DOHH2 (cell line): Measurements from ENCODE around the gene B3GLCT.

ENCODE experiments used
- H3F3A ChIP-seq: fragments of 200-600 bp; sonication (generic), shearing (Covaris generic); 2 replicates; pipeline ENCODE4 v1.6.0; 2016; ENCODE audit warnings: antibody characterized with exemption, mild to moderate bottlenecking; ENCODE audit not compliant: control insufficient read depth, insufficient read depth
- H3K27ac ChIP-seq: fragments of 200-600 bp; sonication (generic); 2 replicates; pipeline ENCODE4 v1.5.1; 2014; ENCODE audit warnings: low read depth, mild to moderate bottlenecking, low read length, moderate library complexity
- H3K27me3 ChIP-seq: fragments of 200-600 bp; sonication (generic); 2 replicates; pipeline ENCODE4 v1.6.1; 2014; ENCODE audit warnings: mild to moderate bottlenecking, low read length, mixed read lengths; ENCODE audit not compliant: control insufficient read depth
- H3K36me3 ChIP-seq: fragments of 200-600 bp; sonication (generic); 2 replicates; pipeline ENCODE4 v1.6.1; 2014; ENCODE audit warnings: mild to moderate bottlenecking, low read length, moderate library complexity, mixed read lengths; ENCODE audit not compliant: control insufficient read depth
- H3K4me1 ChIP-seq: fragments of 200-600 bp; sonication (generic); 2 replicates; pipeline ENCODE4 v1.6.1; 2014; ENCODE audit warnings: mild to moderate bottlenecking, low read length, mixed read lengths; ENCODE audit not compliant: control insufficient read depth
- H3K4me2 ChIP-seq: fragments of 200-600 bp; sonication (generic); 2 replicates; pipeline ENCODE4 v1.6.0; 2014; ENCODE audit warnings: mild to moderate bottlenecking, low read length, moderate library complexity
- H3K4me3 ChIP-seq: fragments of 200-600 bp; sonication (generic); 2 replicates; pipeline ENCODE4 v1.5.1; 2014; ENCODE audit warnings: mild to moderate bottlenecking, low read length, mixed read lengths
- H3K79me2 ChIP-seq: fragments of 200-600 bp; sonication (generic); 2 replicates; pipeline ENCODE4 v1.6.1; 2014; ENCODE audit warnings: mild to moderate bottlenecking, low read length, mixed read lengths; ENCODE audit not compliant: control insufficient read depth
- H3K9me2 ChIP-seq: fragments of 200-600 bp; sonication (generic); replicated peaks from 2 replicates; pipeline ENCODE4 v1.6.1; 2014; ENCODE audit warnings: mild to moderate bottlenecking, low read length, mixed read lengths; ENCODE audit not compliant: control insufficient read depth
- H3K9me3 ChIP-seq: fragments of 200-600 bp; sonication (generic); 2 replicates; pipeline ENCODE4 v1.6.1; 2014; ENCODE audit warnings: antibody characterized with exemption, low read length, mixed read lengths; ENCODE audit not compliant: control insufficient read depth, insufficient read depth
- H4K20me1 ChIP-seq: fragments of 200-600 bp; sonication (generic); 2 replicates; pipeline ENCODE4 v1.6.0; 2014; ENCODE audit warnings: low read depth, mild to moderate bottlenecking, antibody characterized with exemption, low read length, moderate library complexity; ENCODE audit not compliant: control insufficient read depth, insufficient read depth
- CTCF ChIP-seq: fragments of 200-600 bp; sonication (generic); IDR thresholded peaks from one replicate; pipeline ENCODE4 v1.5.1; 2014; ENCODE audit warnings: antibody characterized with exemption, mild to moderate bottlenecking, low read depth, low read length; ENCODE audit not compliant: poor library complexity, severe bottlenecking
- EZH2phosphoT487 ChIP-seq: fragments of 200-600 bp; sonication (generic); IDR thresholded peaks from 2 replicates; pipeline ENCODE4 v1.6.1; 2017; ENCODE audit warnings: borderline replicate concordance, mild to moderate bottlenecking, antibody characterized with exemption, low read length, moderate library complexity, mixed read lengths

The B3GLCT gene

GRCh38 chr13:31322702-31323405 lies 123.1 kb downstream of the B3GLCT start:
- Histone ChIP-seq H3F3A (peaks cover 33% of the 10 kb centered on the region), H3K4me2 (peak overlapping the region; percentile 90), H3K4me3 (peak overlapping the region; percentile 66)

DNA sequence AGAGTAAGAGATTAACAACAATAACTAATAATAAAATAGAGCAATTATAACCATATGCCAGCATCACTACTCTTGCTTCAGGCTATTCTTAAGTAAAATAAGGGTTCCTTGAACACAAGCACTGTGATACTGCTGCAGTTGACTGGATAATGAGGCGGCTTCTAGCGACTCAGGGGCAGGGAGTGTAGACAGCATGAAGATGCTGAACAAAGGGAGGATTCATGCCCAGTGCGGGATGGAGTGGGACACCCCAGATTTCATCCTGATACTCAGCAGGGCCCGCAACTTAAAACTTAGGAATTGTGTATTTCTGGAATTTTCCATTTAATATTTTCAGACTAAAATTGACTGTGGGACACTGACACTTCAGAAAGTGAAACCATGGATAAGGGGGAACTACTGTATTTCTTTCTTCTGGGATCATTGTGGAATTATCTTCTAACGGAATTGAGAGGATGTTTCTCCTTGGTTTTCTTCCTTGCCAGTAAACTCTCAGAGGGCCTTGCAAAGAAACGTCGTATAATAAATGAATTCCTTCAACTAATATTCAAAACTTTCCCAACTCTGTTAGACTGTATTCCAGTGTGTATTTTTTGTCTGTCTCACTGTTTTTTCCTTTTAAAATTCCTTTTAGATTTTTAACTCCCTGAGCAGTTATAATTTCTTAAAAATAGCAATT lies 127.5 kb downstream of the B3GLCT start:
- no peak for TF ChIP-seq CTCF
- TF ChIP-seq EZH2phosphoT487 = no peak
- no peaks in the 10 kb centered on the region for H3K79me2 ChIP-seq
- no peak overlapping the region for H3K4me3 ChIP-seq
- H3K27ac ChIP-seq = no peak overlapping the region
- H3K9me2 ChIP-seq = no peaks in the 10 kb centered on the region
- H3K27me3 ChIP-seq = no peaks in the 10 kb centered on the region
- no peak overlapping the region for H3K4me2 ChIP-seq
- peaks cover 7% of the 10 kb centered on the region for H3F3A ChIP-seq
- H3K36me3 ChIP-seq = peaks cover 15% of the 10 kb centered on the region
- 0 out of 2 replicates have a peak, but pooled peaks cover 4% of the 10 kb centered on the region for H3K9me3 ChIP-seq
- peaks cover 59% of the 10 kb centered on the region for H3K4me1 ChIP-seq
- H4K20me1 ChIP-seq = no peaks in the 10 kb centered on the region

More at GRCh38 chr13:31322702-31323405, 123.1 kb downstream of the B3GLCT start:
- no peaks in the 10 kb centered on the region for H3K27me3 ChIP-seq
- no peak for TF ChIP-seq EZH2phosphoT487
- TF ChIP-seq CTCF = no peak
- no peaks in the 10 kb centered on the region for H3K79me2 ChIP-seq
- H3K4me1 ChIP-seq = peaks cover 79% of the 10 kb centered on the region
- H3K9me2 ChIP-seq = no peaks in the 10 kb centered on the region
- peak overlapping the region; percentile 99 for H3K27ac ChIP-seq
- H4K20me1 ChIP-seq = no peaks in the 10 kb centered on the region
- peaks cover 40% of the 10 kb centered on the region for H3K36me3 ChIP-seq
- peaks cover 24% of the 10 kb centered on the region; the same call in 1 of the 2 replicates for H3K9me3 ChIP-seq

DNA sequence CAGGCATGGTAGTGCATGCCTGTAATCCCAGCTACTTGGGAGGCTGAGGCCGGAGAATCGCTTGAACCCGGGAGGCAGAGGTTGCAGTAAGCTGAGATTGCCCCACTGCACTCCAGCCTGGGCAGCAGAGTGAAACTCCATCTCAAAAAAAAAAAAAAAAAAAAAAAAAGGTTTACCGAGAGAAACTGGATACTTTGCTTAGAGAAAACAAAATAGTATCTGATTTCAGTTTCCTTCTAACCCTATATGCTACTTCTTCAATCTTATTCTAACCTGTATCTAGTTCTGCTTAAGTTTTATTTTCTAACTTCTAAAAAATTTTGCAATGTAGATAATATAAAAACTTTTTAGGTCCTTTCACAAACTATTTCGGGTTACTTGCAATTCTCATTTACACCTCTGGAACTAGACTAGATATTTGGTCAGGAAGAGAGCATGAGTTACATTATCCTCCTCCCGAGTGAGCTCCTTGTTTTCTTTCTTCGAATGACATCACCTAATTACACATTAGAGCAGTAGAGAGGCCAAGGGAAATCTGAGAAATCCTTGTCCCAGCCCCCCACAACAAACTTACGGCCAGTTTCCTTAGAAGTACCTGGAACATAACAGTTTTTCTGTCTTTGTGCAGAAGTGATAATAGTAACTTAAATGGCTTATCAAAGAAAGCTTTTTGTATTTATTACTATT lies 128.9 kb downstream of the B3GLCT start:
- H3K4me3 ChIP-seq = no peak overlapping the region
- H3K9me2 ChIP-seq = no peaks in the 10 kb centered on the region
- H3F3A ChIP-seq = 0 out of 2 replicates have a peak, but pooled peaks cover 2% of the 10 kb centered on the region
- H3K36me3 ChIP-seq = peaks cover 7% of the 10 kb centered on the region
- H3K4me1 ChIP-seq = peaks cover 45% of the 10 kb centered on the region
- H3K4me2 ChIP-seq = 0 out of 2 replicates have a peak overlapping the region, but pooled peaks have one; percentile 14
- no peak for TF ChIP-seq CTCF
- no peak for TF ChIP-seq EZH2phosphoT487
- no peak overlapping the region for H3K27ac ChIP-seq
- 0 out of 2 replicates have a peak, but pooled peaks cover 3% of the 10 kb centered on the region for H3K9me3 ChIP-seq
- H3K79me2 ChIP-seq = no peaks in the 10 kb centered on the region
- no peaks in the 10 kb centered on the region for H3K27me3 ChIP-seq
- H4K20me1 ChIP-seq = no peaks in the 10 kb centered on the region
